ENCODE measurements around the gene GPR84. TPM values are rescaled to one million over a fixed set of nuclear protein-coding genes. Genes with fewer than 3 reads are reported as not detected.
A peak's percentile ranks its signal among the peaks of the same experiment; 100 is the strongest.

Gene GPR84
- total and polyA plus RNA-seq, 9 of the 15 experiments (the other 6 are each of a cell fraction or from before 2014, with no cell fraction given) = 0.07 to 0.18 (median 0.11) TPM; not detected in 5

DNA sequence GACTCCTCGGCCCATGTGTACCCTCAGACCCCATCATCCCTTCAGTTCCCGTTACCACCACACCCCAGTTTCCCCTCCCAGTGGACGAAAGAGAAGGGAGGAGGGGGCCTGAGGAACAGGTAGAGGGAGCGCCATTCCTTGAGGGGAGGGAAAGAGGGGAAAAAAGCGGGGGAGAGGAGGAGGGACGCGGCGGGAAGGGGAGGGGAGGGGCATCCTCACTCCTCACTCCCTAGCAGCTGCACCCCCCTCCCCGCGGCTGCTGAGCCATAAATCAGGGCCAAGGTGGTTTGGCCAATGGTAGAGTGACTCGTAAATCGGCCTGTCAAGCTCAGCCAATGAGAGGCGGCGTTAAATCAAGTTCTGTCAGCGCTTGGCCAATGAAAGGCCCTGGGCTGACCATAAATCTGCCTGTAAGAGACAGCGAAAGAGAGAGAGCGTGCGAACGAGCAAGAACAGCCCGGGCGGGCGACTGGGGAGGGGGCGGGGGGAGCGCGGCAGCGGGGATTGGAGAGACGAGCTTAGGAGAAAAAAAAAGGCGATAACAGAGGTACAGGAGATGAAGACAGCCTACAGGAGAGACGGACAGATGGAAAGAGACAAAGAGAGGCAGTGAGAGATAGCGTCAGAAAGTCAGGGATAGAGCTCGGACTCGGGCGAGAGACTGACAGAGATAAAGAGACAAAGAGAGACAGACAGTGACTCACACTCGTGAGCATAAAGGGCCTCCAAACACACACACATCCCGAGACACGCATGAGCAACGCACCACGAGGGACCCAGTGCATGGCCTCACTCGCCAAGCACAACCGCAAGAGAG, 5.1 kb downstream of the GPR84 start (continued):
- TF ChIP-seq MTA3 (IDR thresholded peaks at IDR 0.05; ENCODE audit: borderline replicate concordance) (peak; percentile 34; the same call in 1 of the 2 replicates), SRSF3 (IDR thresholded peaks at IDR 0.05; ENCODE audit: insufficient read depth, low read length) (no peak), ZNF24 (IDR thresholded peaks at IDR 0.05) (no peak), SMAD3 (CRISPR knock-in tag; conservative IDR thresholded peaks at IDR 0.05) (no peak), PCBP2 (IDR thresholded peaks at IDR 0.05; ENCODE audit: low read depth, low read length, poor library complexity, severe bottlenecking) (no peak), JUNB (CRISPR knock-in tag; conservative IDR thresholded peaks at IDR 0.05) (0 out of 2 replicates have a peak, but pooled peaks have one; percentile 14), ELF1 (tag; IDR thresholded peaks at IDR 0.05) (peak; percentile 53; the same call in 1 of the 2 replicates), ARNT (IDR thresholded peaks at IDR 0.05) (peak; percentile 92 to 93), CBX8 (IDR thresholded peaks at IDR 0.05; ENCODE audit: borderline replicate concordance, extremely low read depth, low read depth, low read length, poor library complexity, severe bottlenecking) (no peak)
- TF ChIP-seq, protein P1, sequence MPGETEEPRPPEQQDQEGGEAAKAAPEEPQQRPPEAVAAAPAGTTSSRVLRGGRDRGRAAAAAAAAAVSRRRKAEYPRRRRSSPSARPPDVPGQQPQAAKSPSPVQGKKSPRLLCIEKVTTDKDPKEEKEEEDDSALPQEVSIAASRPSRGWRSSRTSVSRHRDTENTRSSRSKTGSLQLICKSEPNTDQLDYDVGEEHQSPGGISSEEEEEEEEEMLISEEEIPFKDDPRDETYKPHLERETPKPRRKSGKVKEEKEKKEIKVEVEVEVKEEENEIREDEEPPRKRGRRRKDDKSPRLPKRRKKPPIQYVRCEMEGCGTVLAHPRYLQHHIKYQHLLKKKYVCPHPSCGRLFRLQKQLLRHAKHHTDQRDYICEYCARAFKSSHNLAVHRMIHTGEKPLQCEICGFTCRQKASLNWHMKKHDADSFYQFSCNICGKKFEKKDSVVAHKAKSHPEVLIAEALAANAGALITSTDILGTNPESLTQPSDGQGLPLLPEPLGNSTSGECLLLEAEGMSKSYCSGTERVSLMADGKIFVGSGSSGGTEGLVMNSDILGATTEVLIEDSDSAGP (CRISPR knock-in tag; IDR thresholded peaks at IDR 0.05) = no peak
- TF ChIP-seq, protein P2, sequence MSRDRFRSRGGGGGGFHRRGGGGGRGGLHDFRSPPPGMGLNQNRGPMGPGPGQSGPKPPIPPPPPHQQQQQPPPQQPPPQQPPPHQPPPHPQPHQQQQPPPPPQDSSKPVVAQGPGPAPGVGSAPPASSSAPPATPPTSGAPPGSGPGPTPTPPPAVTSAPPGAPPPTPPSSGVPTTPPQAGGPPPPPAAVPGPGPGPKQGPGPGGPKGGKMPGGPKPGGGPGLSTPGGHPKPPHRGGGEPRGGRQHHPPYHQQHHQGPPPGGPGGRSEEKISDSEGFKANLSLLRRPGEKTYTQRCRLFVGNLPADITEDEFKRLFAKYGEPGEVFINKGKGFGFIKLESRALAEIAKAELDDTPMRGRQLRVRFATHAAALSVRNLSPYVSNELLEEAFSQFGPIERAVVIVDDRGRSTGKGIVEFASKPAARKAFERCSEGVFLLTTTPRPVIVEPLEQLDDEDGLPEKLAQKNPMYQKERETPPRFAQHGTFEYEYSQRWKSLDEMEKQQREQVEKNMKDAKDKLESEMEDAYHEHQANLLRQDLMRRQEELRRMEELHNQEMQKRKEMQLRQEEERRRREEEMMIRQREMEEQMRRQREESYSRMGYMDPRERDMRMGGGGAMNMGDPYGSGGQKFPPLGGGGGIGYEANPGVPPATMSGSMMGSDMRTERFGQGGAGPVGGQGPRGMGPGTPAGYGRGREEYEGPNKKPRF (IDR thresholded peaks at IDR 0.05; ENCODE audit: low read depth, low read length) = no peak
- TF ChIP-seq, protein P3, sequence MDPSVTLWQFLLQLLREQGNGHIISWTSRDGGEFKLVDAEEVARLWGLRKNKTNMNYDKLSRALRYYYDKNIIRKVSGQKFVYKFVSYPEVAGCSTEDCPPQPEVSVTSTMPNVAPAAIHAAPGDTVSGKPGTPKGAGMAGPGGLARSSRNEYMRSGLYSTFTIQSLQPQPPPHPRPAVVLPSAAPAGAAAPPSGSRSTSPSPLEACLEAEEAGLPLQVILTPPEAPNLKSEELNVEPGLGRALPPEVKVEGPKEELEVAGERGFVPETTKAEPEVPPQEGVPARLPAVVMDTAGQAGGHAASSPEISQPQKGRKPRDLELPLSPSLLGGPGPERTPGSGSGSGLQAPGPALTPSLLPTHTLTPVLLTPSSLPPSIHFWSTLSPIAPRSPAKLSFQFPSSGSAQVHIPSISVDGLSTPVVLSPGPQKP (CRISPR knock-in tag; IDR thresholded peaks at IDR 0.05) = no peak
- TF ChIP-seq, protein P4, sequence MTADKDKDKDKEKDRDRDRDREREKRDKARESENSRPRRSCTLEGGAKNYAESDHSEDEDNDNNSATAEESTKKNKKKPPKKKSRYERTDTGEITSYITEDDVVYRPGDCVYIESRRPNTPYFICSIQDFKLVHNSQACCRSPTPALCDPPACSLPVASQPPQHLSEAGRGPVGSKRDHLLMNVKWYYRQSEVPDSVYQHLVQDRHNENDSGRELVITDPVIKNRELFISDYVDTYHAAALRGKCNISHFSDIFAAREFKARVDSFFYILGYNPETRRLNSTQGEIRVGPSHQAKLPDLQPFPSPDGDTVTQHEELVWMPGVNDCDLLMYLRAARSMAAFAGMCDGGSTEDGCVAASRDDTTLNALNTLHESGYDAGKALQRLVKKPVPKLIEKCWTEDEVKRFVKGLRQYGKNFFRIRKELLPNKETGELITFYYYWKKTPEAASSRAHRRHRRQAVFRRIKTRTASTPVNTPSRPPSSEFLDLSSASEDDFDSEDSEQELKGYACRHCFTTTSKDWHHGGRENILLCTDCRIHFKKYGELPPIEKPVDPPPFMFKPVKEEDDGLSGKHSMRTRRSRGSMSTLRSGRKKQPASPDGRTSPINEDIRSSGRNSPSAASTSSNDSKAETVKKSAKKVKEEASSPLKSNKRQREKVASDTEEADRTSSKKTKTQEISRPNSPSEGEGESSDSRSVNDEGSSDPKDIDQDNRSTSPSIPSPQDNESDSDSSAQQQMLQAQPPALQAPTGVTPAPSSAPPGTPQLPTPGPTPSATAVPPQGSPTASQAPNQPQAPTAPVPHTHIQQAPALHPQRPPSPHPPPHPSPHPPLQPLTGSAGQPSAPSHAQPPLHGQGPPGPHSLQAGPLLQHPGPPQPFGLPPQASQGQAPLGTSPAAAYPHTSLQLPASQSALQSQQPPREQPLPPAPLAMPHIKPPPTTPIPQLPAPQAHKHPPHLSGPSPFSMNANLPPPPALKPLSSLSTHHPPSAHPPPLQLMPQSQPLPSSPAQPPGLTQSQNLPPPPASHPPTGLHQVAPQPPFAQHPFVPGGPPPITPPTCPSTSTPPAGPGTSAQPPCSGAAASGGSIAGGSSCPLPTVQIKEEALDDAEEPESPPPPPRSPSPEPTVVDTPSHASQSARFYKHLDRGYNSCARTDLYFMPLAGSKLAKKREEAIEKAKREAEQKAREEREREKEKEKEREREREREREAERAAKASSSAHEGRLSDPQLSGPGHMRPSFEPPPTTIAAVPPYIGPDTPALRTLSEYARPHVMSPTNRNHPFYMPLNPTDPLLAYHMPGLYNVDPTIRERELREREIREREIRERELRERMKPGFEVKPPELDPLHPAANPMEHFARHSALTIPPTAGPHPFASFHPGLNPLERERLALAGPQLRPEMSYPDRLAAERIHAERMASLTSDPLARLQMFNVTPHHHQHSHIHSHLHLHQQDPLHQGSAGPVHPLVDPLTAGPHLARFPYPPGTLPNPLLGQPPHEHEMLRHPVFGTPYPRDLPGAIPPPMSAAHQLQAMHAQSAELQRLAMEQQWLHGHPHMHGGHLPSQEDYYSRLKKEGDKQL (CRISPR knock-in tag; IDR thresholded peaks at IDR 0.05; ENCODE audit: borderline replicate concordance) = no peak
- TF ChIP-seq, protein P5, sequence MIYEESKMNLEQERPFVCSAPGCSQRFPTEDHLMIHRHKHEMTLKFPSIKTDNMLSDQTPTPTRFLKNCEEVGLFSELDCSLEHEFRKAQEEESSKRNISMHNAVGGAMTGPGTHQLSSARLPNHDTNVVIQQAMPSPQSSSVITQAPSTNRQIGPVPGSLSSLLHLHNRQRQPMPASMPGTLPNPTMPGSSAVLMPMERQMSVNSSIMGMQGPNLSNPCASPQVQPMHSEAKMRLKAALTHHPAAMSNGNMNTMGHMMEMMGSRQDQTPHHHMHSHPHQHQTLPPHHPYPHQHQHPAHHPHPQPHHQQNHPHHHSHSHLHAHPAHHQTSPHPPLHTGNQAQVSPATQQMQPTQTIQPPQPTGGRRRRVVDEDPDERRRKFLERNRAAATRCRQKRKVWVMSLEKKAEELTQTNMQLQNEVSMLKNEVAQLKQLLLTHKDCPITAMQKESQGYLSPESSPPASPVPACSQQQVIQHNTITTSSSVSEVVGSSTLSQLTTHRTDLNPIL (CRISPR knock-in tag; IDR thresholded peaks at IDR 0.05) = no peak

Data from K562 (cell line).